Panc1 (cell line): ENCODE data around the gene AMMECR1L. TPM values are rescaled to one million over a fixed set of nuclear protein-coding genes. Genes with fewer than 3 reads are reported as not detected.
"Not testable (repeated sequence)": the region's sequence is repeated elsewhere in the genome, so short reads cannot be mapped to it uniquely, and the experiment has no call there.

Experiments used
- ATAC-seq: fragments of 200-7000 bp; cut with Tn5 transposase; 2 replicates; pipeline ENCODE4 v1.9.1; 2020; ENCODE audit warnings: mild to moderate bottlenecking, moderate library complexity
- Bru-seq: library from RNA; stranded (reverse); fragments of 400-500 nt; gene quantifications from one replicate; lab custom pipeline; 2021; lab: Mats Ljungman, UMichigan
- BruChase-seq, 2 experiments: library from RNA; stranded (reverse); fragments of 400-500 nt; gene quantifications; one replicate each; lab custom pipeline; 2021; lab: Mats Ljungman, UMichigan
- BruUV-seq: library from RNA; stranded (reverse); fragments of 400-500 nt; replicated peaks from 2 replicates; lab custom pipeline; 2021; lab: Mats Ljungman, UMichigan
- CTCF ChIA-PET: fragments of 300-600 bp; sonication (Branson Sonifier 250); formaldehyde crosslinking; loops from one replicate; lab custom pipeline; 2022; ENCODE audit warnings: antibody characterized with exemption; lab: Charles Lee
- POLR2A ChIA-PET: fragments of 300-600 bp; sonication (Branson Sonifier 250); formaldehyde crosslinking; loops from one replicate; lab custom pipeline; 2022; ENCODE audit warnings: antibody characterized with exemption; lab: Charles Lee
- DNase-seq: peaks from one replicate; pipeline ENCODE4 v3.0.0-alpha.2; 2010; ENCODE audit warnings: low read depth, low spot score
- H3K27ac ChIP-seq: 2 replicates; pipeline ENCODE4 v1.5.1; 2011; ENCODE audit warnings: mild to moderate bottlenecking, low read length, inconsistent platforms
- H3K27me3 ChIP-seq: fragments of 200-500 bp; sonication (Bioruptor generic); 2 replicates; pipeline ENCODE4 v1.6.0; 2014; ENCODE audit warnings: low read length, inconsistent platforms; ENCODE audit not compliant: control insufficient read depth, insufficient read depth
- H3K36me3 ChIP-seq: fragments of 200-500 bp; sonication (Bioruptor generic); 2 replicates; pipeline ENCODE4 v1.5.1; 2014; ENCODE audit warnings: inconsistent platforms, mild to moderate bottlenecking, low read length, moderate library complexity; ENCODE audit not compliant: control insufficient read depth, insufficient read depth
- H3K4me1 ChIP-seq: 2 replicates; pipeline ENCODE4 v1.5.1; 2011; ENCODE audit warnings: inconsistent platforms, mild to moderate bottlenecking, low read length, moderate library complexity; ENCODE audit not compliant: control insufficient read depth, insufficient read depth
- H3K4me3 ChIP-seq, 2 experiments: 2 replicates each; pipeline ENCODE4 v1.5.1; 2011 to 2012; ENCODE audit warnings: low read depth in 2 of 2, low read length in 2 of 2, mild to moderate bottlenecking in 2 of 2, inconsistent platforms in 1 of 2, moderate library complexity in 1 of 2
- H3K9me3 ChIP-seq: fragments of 200-500 bp; sonication (Bioruptor generic); 2 replicates; pipeline ENCODE4 v1.5.1; 2014; ENCODE audit warnings: low read depth, mild to moderate bottlenecking, inconsistent platforms, low read length, moderate library complexity; ENCODE audit not compliant: control insufficient read depth, insufficient read depth
- CTCF ChIP-seq: fragments of 450-650 bp; IDR thresholded peaks from 2 replicates; pipeline ENCODE4 v1.5.1; 2017; ENCODE audit warnings: mild to moderate bottlenecking
- POLR2AphosphoS5 ChIP-seq: IDR thresholded peaks from 2 replicates; pipeline ENCODE4 v1.6.1; 2012; ENCODE audit warnings: mild to moderate bottlenecking, low read depth, low read length, moderate library complexity
- REST ChIP-seq, 2 experiments: IDR thresholded peaks; 2 replicates each; pipeline ENCODE4 v1.6.1; 2011 to 2012; ENCODE audit warnings: low read depth in 2 of 2, control low read depth in 1 of 2, low read length in 1 of 2, mild to moderate bottlenecking in 1 of 2, moderate library complexity in 1 of 2; ENCODE audit not compliant: insufficient read depth in 1 of 2
- SIN3A ChIP-seq: IDR thresholded peaks from 2 replicates; pipeline ENCODE4 v1.6.1; 2012; ENCODE audit warnings: low read depth, mild to moderate bottlenecking, low read length, moderate library complexity, borderline replicate concordance; ENCODE audit not compliant: insufficient read depth
- TCF7L2 ChIP-seq: IDR thresholded peaks from 2 replicates; pipeline ENCODE4 v1.6.1; 2011; ENCODE audit warnings: mild to moderate bottlenecking, low read depth, low read length, inconsistent platforms
- in situ Hi-C: cut with HindIII; loops from 2 replicates; pipeline ENCODE4 v1.10.0; 2016; ENCODE audit warnings: low sequenced_read_pairs, low pct_unique_long_range_greater_than_20kb
- intact Hi-C: fragments of 100-400 bp; cut with micrococcal nuclease; formaldehyde crosslinking; loops from one replicate; pipeline ENCODE4 v1.10.0; 2022; ENCODE audit not compliant: unreplicated experiment
- long read RNA-seq: library from polyadenylated mRNA; unstranded; transcript quantifications from one replicate; pipeline ENCODE4 v2.0.0, GENCODE V29; 2021; ENCODE audit not compliant: unreplicated experiment
- polyA plus RNA-seq: library from polyadenylated mRNA; unstranded; fragments of >200 nt; gene quantifications from one replicate; pipeline ENCODE4 v1.2.1, GENCODE V29; 2012; ENCODE audit warnings: missing spikeins; ENCODE audit not compliant: insufficient read length
- total RNA-seq: library from RNA; stranded (reverse); gene quantifications from one replicate; pipeline ENCODE4 v1.2.1, GENCODE V29; 2021; ENCODE audit not compliant: unreplicated experiment

Gene AMMECR1L
- total RNA-seq = 26.5 TPM
- 19.4 TPM for polyA plus RNA-seq
- percentile 90 among the genes with signal in this experiment for Bru-seq, nascent RNA
- percentile 96 among the genes with signal in this experiment for BruChase-seq, experiment 1, labeled RNA remaining after a 2-hour chase
- percentile 87 among the genes with signal in this experiment for BruChase-seq, experiment 2, labeled RNA remaining after a 6-hour chase
- long read RNA-seq, full-length matches to known transcripts = 10 of 59 reads
- long read RNA-seq, partial matches to known transcripts = 8 of 59 reads
- long read RNA-seq, other reads (novel, unspliced or antisense) = 41 of 59 reads

GRCh38 chr2:127885780-127886592 lies at the start of gene AMMECR1L:
TSS of gene AMMECR1L (minus strand) at chr2:127885956. CDS start at chr2:127874234, 11,722 bp downstream.
- H3K9me3 ChIP-seq, BruUV-seq, H3K27me3 ChIP-seq, intact Hi-C loops, DNase-seq, CTCF ChIA-PET, in situ Hi-C loops: not testable (repeated sequence)
- POLR2A ChIA-PET = interaction anchor here (0.6 kb wide), 1 partner anchor 220 kb away, joined by 3 read pairs; no protein-coding TSS in a partner anchor
- H3K4me3 ChIP-seq = peak within 1 kb of the TSS; percentile 71 to 79
- H3K4me1 ChIP-seq = peaks cover 22% of the 10 kb centered on the region
- peak within 1 kb of the TSS; percentile 88 for H3K27ac ChIP-seq
- peak; percentile 95 for ATAC-seq
- peaks cover 20% of the 10 kb centered on the region for H3K36me3 ChIP-seq

- ATAC-seq (no peak), DNase-seq (no peak)
- H3K36me3 ChIP-seq = no peaks in the 10 kb centered on the region
- TF ChIP-seq POLR2AphosphoS5 = no peak
- no peak for TF ChIP-seq SIN3A
- no peak for TF ChIP-seq TCF7L2
- TF ChIP-seq REST (IDR thresholded peaks at IDR 0.05; ENCODE audit: insufficient read depth in 1 of 2, low read depth in 2 of 2, low read length in 1 of 2) = no peak
- no peak for TF ChIP-seq CTCF
- 0 out of 2 replicates have a peak, but pooled peaks cover 3% of the 10 kb centered on the region for H3K4me1 ChIP-seq
- no peak overlapping the region for H3K4me3 ChIP-seq
- in situ Hi-C loops (no loop called here), intact Hi-C loops (no loop called here)
- POLR2A ChIA-PET = no interaction called here
- H3K27ac ChIP-seq = no peak overlapping the region
- H3K27me3 ChIP-seq = no peaks in the 10 kb centered on the region
- H3K9me3 ChIP-seq = no peaks in the 10 kb centered on the region
- CTCF ChIA-PET = no interaction called here
- BruUV-seq = no TSS peak
These were observed 49.6 kb upstream of the AMMECR1L start for GRCh38 chr2:127935337-127935736.
